ENCODE measurements around the gene ULK3.

DNA sequence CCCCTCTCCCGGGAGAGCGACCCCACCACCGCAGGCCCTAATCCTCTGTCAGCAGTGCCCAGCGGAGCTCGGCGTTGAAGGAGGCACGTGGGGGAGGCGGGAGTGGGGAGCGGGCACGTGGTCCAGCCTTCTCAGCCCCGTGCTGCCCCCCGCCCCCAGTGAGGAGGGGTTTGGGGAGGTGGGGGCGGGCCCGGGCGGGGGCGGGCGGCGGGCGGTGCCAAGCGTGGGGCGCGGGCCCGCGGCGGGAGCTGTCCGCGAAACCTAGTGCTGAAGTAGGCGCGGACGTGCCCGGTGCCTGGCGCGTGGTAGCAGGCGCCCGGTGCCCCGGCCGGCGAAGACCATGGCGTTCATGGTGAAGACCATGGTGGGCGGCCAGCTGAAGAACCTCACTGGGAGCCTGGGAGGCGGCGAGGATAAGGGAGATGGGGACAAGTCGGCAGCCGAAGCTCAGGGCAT lies 16.6 kb downstream of the ULK3 start, which contains the start of gene CPLX3:
- TF ChIP-seq, protein P1, sequence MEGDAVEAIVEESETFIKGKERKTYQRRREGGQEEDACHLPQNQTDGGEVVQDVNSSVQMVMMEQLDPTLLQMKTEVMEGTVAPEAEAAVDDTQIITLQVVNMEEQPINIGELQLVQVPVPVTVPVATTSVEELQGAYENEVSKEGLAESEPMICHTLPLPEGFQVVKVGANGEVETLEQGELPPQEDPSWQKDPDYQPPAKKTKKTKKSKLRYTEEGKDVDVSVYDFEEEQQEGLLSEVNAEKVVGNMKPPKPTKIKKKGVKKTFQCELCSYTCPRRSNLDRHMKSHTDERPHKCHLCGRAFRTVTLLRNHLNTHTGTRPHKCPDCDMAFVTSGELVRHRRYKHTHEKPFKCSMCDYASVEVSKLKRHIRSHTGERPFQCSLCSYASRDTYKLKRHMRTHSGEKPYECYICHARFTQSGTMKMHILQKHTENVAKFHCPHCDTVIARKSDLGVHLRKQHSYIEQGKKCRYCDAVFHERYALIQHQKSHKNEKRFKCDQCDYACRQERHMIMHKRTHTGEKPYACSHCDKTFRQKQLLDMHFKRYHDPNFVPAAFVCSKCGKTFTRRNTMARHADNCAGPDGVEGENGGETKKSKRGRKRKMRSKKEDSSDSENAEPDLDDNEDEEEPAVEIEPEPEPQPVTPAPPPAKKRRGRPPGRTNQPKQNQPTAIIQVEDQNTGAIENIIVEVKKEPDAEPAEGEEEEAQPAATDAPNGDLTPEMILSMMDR (IDR thresholded peaks at IDR 0.05; ENCODE audit: low read depth, low read length, poor library complexity, severe bottlenecking), result no peak
- no peak for TF ChIP-seq EZH2phosphoT487 (IDR thresholded peaks at IDR 0.05; ENCODE audit: borderline replicate concordance, low read length)
